ENCODE data around the gene POU6F2. TPM values are rescaled to one million over a fixed set of nuclear protein-coding genes. Genes with fewer than 3 reads are reported as not detected.

Gene POU6F2
- total RNA-seq, 1 experiment from 2014 or later, result not detected

DNA sequence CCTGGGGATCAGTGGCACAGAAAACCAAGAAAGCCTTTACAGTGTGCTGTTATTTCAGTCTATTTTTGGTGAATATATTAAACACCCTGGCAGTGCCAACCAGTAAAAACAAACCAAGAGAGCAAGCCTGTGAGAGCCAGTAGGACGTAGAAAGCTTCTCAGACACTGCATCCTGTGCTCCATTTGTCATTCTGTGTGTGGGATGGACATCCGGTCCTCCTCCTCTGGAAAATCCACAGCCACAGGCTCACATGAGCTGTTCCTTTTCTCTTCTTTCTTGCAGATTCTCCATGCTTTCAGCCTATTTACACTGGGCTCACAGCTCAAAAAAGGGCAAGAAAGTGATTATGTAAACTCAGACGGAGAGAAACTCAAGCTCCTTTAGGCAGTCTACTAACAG, 468.8 kb downstream of the POU6F2 start:
- intact Hi-C loops (cut with micrococcal nuclease; ENCODE audit: unreplicated experiment), result no loop called here
- no TSS peak for BruUV-seq (replicated peaks)
- Histone ChIP-seq H3K27ac (ENCODE audit: low read depth, low read length, poor library complexity, severe bottlenecking) (no peak overlapping the region), H3K36me3 (ENCODE audit: insufficient read depth, low read length, poor library complexity, severe bottlenecking) (no peaks in the 10 kb centered on the region), H3K9me3 (ENCODE audit: low read depth, low read length, poor library complexity, severe bottlenecking) (no peaks in the 10 kb centered on the region), H3K4me3 (ENCODE audit: low read depth, low read length, poor library complexity, severe bottlenecking) (no peak overlapping the region), H3K4me1 (ENCODE audit: insufficient read depth, low read length, poor library complexity, severe bottlenecking) (no peaks in the 10 kb centered on the region), H3K27me3 (replicated peaks; ENCODE audit: insufficient read depth, low read depth, low read length, poor library complexity) (peaks cover 64% of the 10 kb centered on the region)
- DNase-seq (ENCODE audit: low spot score), result no peak
- TF ChIP-seq EZH2 (IDR thresholded peaks at IDR 0.05; ENCODE audit: borderline replicate concordance, low read depth, low read length, poor library complexity, severe bottlenecking), result no peak
- TF ChIP-seq, protein P1, sequence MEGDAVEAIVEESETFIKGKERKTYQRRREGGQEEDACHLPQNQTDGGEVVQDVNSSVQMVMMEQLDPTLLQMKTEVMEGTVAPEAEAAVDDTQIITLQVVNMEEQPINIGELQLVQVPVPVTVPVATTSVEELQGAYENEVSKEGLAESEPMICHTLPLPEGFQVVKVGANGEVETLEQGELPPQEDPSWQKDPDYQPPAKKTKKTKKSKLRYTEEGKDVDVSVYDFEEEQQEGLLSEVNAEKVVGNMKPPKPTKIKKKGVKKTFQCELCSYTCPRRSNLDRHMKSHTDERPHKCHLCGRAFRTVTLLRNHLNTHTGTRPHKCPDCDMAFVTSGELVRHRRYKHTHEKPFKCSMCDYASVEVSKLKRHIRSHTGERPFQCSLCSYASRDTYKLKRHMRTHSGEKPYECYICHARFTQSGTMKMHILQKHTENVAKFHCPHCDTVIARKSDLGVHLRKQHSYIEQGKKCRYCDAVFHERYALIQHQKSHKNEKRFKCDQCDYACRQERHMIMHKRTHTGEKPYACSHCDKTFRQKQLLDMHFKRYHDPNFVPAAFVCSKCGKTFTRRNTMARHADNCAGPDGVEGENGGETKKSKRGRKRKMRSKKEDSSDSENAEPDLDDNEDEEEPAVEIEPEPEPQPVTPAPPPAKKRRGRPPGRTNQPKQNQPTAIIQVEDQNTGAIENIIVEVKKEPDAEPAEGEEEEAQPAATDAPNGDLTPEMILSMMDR (conservative IDR thresholded peaks at IDR 0.05; ENCODE audit: low read depth, low read length), result no peak
- CTCF ChIA-PET, result no interaction called here
- POLR2A ChIA-PET (ENCODE audit: low non-redundant PET), result no interaction called here

DNA sequence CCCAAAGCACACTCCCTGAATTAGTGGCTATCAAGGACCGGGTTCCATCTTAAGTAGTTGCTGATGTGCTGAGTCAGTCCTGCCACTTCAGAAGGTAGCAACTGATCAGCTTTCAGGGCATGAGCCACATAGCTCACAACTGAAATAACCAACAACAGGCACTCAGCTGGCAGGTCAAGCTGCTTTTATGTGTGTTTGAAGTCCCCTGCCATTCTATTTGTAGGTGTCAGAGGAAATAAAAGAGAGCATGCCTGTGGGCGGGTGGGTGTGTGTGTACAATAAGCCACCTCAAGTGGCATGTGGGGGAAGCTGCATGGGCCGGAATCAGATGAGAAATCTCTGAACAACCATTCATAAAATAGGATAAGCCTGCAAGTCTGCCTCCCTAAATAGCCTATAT, 474.2 kb downstream of the POU6F2 start:
- CTCF ChIA-PET, result no interaction called here
- TF ChIP-seq, protein P1 (conservative IDR thresholded peaks at IDR 0.05; ENCODE audit: low read depth, low read length), result no peak
- no peak for TF ChIP-seq EZH2 (IDR thresholded peaks at IDR 0.05; ENCODE audit: borderline replicate concordance, low read depth, low read length, poor library complexity, severe bottlenecking)

DNA sequence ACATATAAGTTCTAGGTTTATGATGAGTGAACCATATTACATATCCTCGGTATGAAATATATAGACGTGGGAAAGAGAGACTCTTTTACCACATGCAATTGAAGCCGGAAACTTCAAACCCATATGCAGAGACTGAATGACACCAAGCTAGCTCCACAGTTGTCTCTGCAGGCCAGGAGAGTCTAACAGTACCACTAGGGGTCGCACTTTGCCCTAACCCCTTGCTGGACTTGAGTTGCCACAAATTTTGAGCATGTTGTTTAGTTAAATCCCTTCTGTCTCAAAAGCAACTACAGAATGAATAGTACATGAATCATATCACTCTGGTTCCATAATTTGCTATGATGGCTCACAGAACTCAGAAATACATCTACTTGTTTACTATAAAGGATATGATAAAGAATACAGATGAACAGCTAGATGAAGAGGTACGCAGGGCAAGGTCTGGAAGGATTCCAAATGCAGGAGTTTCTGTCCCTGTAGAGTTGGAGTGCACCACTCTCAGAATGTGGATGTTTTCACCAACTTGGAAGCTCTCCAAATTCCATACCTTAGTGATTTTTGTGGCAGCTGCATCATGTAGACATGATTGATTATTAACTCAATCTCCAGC, 476.1 kb downstream of the POU6F2 start:
- H3K4me1 ChIP-seq (ENCODE audit: insufficient read depth, low read length, poor library complexity, severe bottlenecking), result no peaks in the 10 kb centered on the region
- peaks cover 60% of the 10 kb centered on the region for H3K27me3 ChIP-seq (replicated peaks; ENCODE audit: insufficient read depth, low read depth, low read length, poor library complexity)
- CTCF ChIA-PET, result interaction anchor here (0.5 to 1.4 kb wide), 5 partner anchors 9 to 257 kb away, joined by 3 to 5 read pairs (median 3); no protein-coding TSS in a partner anchor
- H3K27ac ChIP-seq (ENCODE audit: low read depth, low read length, poor library complexity, severe bottlenecking), result no peak overlapping the region
- peak; percentile 73 for DNase-seq (ENCODE audit: low spot score)
- H3K4me3 ChIP-seq (ENCODE audit: low read depth, low read length, poor library complexity, severe bottlenecking), result no peak overlapping the region
- POLR2A ChIA-PET (ENCODE audit: low non-redundant PET), result no interaction called here
- H3K9me3 ChIP-seq (ENCODE audit: low read depth, low read length, poor library complexity, severe bottlenecking), result no peaks in the 10 kb centered on the region
- intact Hi-C loops (cut with micrococcal nuclease; ENCODE audit: unreplicated experiment), result loop anchor here (5.0 kb wide), 1 partner anchor 63 kb away; no protein-coding TSS in a partner anchor
- BruUV-seq (replicated peaks), result no TSS peak
- no peak for TF ChIP-seq EZH2 (IDR thresholded peaks at IDR 0.05; ENCODE audit: borderline replicate concordance, low read depth, low read length, poor library complexity, severe bottlenecking)
- TF ChIP-seq, protein P1 (conservative IDR thresholded peaks at IDR 0.05; ENCODE audit: low read depth, low read length), result peak; percentile 92
- H3K36me3 ChIP-seq (ENCODE audit: insufficient read depth, low read length, poor library complexity, severe bottlenecking), result no peaks in the 10 kb centered on the region

More for the DNA sequence above, 474.2 kb downstream of the POU6F2 start:
- Histone ChIP-seq H3K36me3 (ENCODE audit: insufficient read depth, low read length, poor library complexity, severe bottlenecking) (no peaks in the 10 kb centered on the region), H3K9me3 (ENCODE audit: low read depth, low read length, poor library complexity, severe bottlenecking) (no peaks in the 10 kb centered on the region), H3K4me3 (ENCODE audit: low read depth, low read length, poor library complexity, severe bottlenecking) (no peak overlapping the region), H3K27ac (ENCODE audit: low read depth, low read length, poor library complexity, severe bottlenecking) (no peak overlapping the region), H3K4me1 (ENCODE audit: insufficient read depth, low read length, poor library complexity, severe bottlenecking) (no peaks in the 10 kb centered on the region), H3K27me3 (replicated peaks; ENCODE audit: insufficient read depth, low read depth, low read length, poor library complexity) (peaks cover 63% of the 10 kb centered on the region)
- no peak for DNase-seq (ENCODE audit: low spot score)
- intact Hi-C loops (cut with micrococcal nuclease; ENCODE audit: unreplicated experiment), result loop anchor here (5.0 kb wide), 1 partner anchor 65 kb away; no protein-coding TSS in a partner anchor
- POLR2A ChIA-PET (ENCODE audit: low non-redundant PET), result no interaction called here
- no TSS peak for BruUV-seq (replicated peaks)

All from A673 (cell line).